ENCODE results near the gene SIN3A.

Gene SIN3A

DNA sequence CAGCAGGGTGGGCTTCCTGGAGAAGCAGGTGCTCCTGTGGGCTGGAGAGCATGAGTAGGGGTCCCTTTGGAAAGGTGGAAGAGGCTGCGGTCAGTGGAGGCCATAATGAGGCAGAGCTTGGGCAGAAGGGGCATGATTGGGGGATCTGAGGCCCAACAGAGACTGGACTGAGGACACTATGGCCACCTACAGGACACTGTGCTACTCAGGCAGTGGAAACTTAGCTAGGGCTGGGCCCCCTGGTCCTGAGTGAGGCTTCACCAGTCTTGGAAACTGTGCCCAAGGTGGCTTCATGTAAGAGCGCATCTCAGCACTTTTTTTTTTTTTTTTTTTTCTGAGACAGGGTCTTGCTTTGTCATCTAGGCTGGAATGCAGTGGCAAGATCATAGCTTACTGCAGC lies 121.9 kb downstream of the SIN3A start:
- H3K27me3 ChIP-seq (ENCODE audit: control insufficient read depth, insufficient read depth, low read length), result no peaks in the 10 kb centered on the region
- no peak overlapping the region for H3K4me3 ChIP-seq (ENCODE audit: low read depth, low read length)
- H3K36me3 ChIP-seq (ENCODE audit: control insufficient read depth, insufficient read depth, low read length), result no peaks in the 10 kb centered on the region
- no peaks in the 10 kb centered on the region for H3K4me1 ChIP-seq (ENCODE audit: control insufficient read depth, insufficient read depth, low read length)
- no peak overlapping the region for H3K27ac ChIP-seq (ENCODE audit: low read depth, low read length)
- H3K9me3 ChIP-seq (ENCODE audit: control insufficient read depth, insufficient read depth, low read length), result no peaks in the 10 kb centered on the region
- H3K9ac ChIP-seq (ENCODE audit: low read depth, low read length), result no peak overlapping the region

DNA sequence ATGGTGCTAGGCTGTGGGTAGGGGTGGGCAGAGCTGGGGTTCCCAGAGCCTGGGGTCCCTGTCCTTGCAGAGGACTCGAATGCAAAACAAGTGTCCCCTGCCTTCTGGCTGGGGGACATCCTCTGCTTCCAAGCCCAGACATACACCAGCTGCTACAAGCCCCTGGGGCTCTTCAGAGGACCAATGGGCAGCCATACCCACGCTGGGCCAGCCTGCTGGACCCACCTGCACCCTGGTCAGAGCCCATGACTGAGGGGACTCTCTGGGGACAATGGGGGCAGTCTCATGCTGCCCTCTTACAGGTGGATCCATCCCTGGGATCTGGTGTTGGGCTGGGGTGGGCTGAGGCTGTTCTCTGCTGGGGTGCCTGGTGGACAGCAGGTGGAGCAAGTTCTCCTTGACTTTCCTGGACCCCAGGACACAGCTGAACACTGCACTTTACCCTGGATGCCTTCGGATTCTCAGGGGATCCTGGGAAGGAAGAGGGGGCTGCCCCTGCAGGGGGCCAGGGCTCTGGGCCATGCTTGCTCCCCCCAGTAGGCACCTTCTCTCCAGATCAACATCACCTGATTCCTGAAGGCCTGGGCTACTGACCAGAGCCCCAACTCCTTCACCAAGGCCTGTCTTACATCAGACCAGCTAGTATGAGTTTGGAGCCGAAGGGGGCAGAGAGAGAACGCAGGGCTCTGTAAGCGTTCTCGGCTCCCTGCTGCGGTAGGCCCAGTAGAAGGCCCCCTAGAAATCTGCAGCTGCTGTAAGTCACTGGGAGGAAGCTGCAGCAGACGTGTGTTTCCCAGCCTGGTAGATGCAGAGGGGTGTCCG lies 122.8 kb downstream of the SIN3A start:
- H3K27ac ChIP-seq (ENCODE audit: low read depth, low read length), result no peak overlapping the region
- no peaks in the 10 kb centered on the region for H3K36me3 ChIP-seq (ENCODE audit: control insufficient read depth, insufficient read depth, low read length)
- H3K9me3 ChIP-seq (ENCODE audit: control insufficient read depth, insufficient read depth, low read length), result no peaks in the 10 kb centered on the region
- no peak overlapping the region for H3K9ac ChIP-seq (ENCODE audit: low read depth, low read length)
- H3K27me3 ChIP-seq (ENCODE audit: control insufficient read depth, insufficient read depth, low read length), result no peaks in the 10 kb centered on the region
- no peak overlapping the region for H3K4me3 ChIP-seq (ENCODE audit: low read depth, low read length)
- H3K4me1 ChIP-seq (ENCODE audit: control insufficient read depth, insufficient read depth, low read length), result no peaks in the 10 kb centered on the region

DNA sequence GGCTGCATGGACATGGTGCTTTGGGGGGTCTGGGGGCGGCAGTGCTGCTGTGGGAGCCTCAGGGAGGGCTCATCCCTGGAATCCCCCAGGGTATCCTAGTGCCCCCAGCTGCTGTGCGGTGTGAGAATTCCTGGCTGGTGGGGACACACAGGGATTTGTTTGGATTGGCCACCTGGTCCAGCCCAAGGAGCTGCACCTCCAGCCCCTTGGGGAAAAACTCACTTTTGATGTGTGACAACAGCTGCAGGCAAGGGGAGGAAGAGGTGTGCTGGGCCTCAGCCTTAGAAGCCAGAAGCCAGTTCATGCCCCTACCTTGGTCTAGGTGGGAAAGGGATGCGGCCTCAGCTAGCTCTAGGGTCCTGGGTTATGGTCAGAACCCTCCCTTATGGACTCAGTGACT lies 124.0 kb downstream of the SIN3A start:
- H3K4me3 ChIP-seq (ENCODE audit: low read depth, low read length), result no peak overlapping the region
- H3K9me3 ChIP-seq (ENCODE audit: control insufficient read depth, insufficient read depth, low read length), result no peaks in the 10 kb centered on the region
- H3K4me1 ChIP-seq (ENCODE audit: control insufficient read depth, insufficient read depth, low read length), result no peaks in the 10 kb centered on the region
- no peaks in the 10 kb centered on the region for H3K36me3 ChIP-seq (ENCODE audit: control insufficient read depth, insufficient read depth, low read length)
- H3K27ac ChIP-seq (ENCODE audit: low read depth, low read length), result no peak overlapping the region
- no peaks in the 10 kb centered on the region for H3K27me3 ChIP-seq (ENCODE audit: control insufficient read depth, insufficient read depth, low read length)
- no peak overlapping the region for H3K9ac ChIP-seq (ENCODE audit: low read depth, low read length)

GRCh38 chr15:75327005-75327404 lies 124.5 kb downstream of the SIN3A start:
- H3K9ac ChIP-seq (ENCODE audit: low read depth, low read length), result no peak overlapping the region
- H3K4me1 ChIP-seq (ENCODE audit: control insufficient read depth, insufficient read depth, low read length), result no peaks in the 10 kb centered on the region

DNA sequence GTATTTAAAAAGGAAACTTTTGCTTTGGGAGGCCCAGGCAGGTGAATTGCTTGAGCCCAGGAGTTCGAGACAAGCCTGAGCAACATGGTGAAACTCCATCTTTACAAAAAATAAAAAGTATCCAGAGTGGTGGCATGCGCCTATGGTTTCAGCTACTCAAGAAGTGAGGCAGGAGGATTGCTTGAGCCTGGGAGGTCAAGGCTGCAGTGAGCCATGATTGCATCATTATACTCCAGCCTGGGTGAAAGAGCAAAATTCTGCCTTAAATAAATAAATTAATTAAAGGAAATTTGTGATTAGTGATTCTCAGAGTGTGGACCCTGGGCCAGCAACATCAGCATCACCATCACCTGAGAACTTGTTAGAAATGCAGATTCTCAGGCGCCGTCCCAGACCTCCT lies 125.6 kb downstream of the SIN3A start:
- no peak overlapping the region for H3K4me3 ChIP-seq (ENCODE audit: low read depth, low read length)

More at GRCh38 chr15:75327005-75327404, 124.5 kb downstream of the SIN3A start:
- Histone ChIP-seq H3K4me3 (ENCODE audit: low read depth, low read length) (no peak overlapping the region), H3K36me3 (ENCODE audit: control insufficient read depth, insufficient read depth, low read length) (no peaks in the 10 kb centered on the region), H3K27me3 (ENCODE audit: control insufficient read depth, insufficient read depth, low read length) (no peaks in the 10 kb centered on the region), H3K9me3 (ENCODE audit: control insufficient read depth, insufficient read depth, low read length) (no peaks in the 10 kb centered on the region), H3K27ac (ENCODE audit: low read depth, low read length) (no peak overlapping the region)

DNA sequence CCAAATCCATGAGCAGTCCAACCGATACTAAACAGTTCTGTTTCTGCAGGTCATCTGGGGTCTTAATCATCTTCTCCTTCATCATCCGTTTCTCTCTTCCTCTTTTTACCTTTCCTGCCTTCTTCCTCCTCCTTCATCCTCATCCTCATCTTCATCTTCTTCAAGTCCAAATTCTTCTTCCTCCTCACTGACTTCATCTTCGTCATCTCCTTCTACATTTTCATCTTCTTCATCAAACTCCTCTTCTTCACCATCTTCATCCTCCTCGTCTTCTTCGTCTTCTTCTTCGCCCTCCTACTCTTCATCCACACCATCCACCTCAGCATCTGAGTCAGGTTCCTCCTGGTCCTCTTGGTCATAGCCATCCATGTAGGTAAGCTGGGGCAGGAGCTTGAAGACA lies 129.8 kb downstream of the SIN3A start:
- Histone ChIP-seq H3K9me3 (ENCODE audit: control insufficient read depth, insufficient read depth, low read length) (no peaks in the 10 kb centered on the region), H3K27ac (ENCODE audit: low read depth, low read length) (no peak overlapping the region), H3K4me1 (ENCODE audit: control insufficient read depth, insufficient read depth, low read length) (no peaks in the 10 kb centered on the region)

More for the DNA sequence above, 125.6 kb downstream of the SIN3A start:
- Histone ChIP-seq H3K4me1 (ENCODE audit: control insufficient read depth, insufficient read depth, low read length) (no peaks in the 10 kb centered on the region), H3K27me3 (ENCODE audit: control insufficient read depth, insufficient read depth, low read length) (no peaks in the 10 kb centered on the region), H3K27ac (ENCODE audit: low read depth, low read length) (no peak overlapping the region), H3K9ac (ENCODE audit: low read depth, low read length) (no peak overlapping the region), H3K9me3 (ENCODE audit: control insufficient read depth, insufficient read depth, low read length) (no peaks in the 10 kb centered on the region), H3K36me3 (ENCODE audit: control insufficient read depth, insufficient read depth, low read length) (no peaks in the 10 kb centered on the region)

More for the DNA sequence above, 129.8 kb downstream of the SIN3A start:
- Histone ChIP-seq H3K27me3 (ENCODE audit: control insufficient read depth, insufficient read depth, low read length) (no peaks in the 10 kb centered on the region), H3K36me3 (ENCODE audit: control insufficient read depth, insufficient read depth, low read length) (no peaks in the 10 kb centered on the region), H3K4me3 (ENCODE audit: low read depth, low read length) (no peak overlapping the region), H3K9ac (ENCODE audit: low read depth, low read length) (no peak overlapping the region)

Data from HUES48 (cell line).